ENCODE measurements around the gene STAB2. TPM values are rescaled to one million over a fixed set of nuclear protein-coding genes. Genes with fewer than 3 reads are reported as not detected.

The STAB2 gene
- polyA plus RNA-seq, 1 of the 3 experiments (the other 2 are of a cell fraction): not detected

GRCh38 chr12:103626498-103626897 lies 39.4 kb downstream of the STAB2 start (continued):
- TF ChIP-seq ELF1 (IDR thresholded peaks at IDR 0.05): no peak
- TF ChIP-seq PBX3 (IDR thresholded peaks at IDR 0.05): no peak
- TF ChIP-seq USF2 (IDR thresholded peaks at IDR 0.05; ENCODE audit: borderline replicate concordance, low read depth, low read length): no peak
- no peak for TF ChIP-seq RXRA (IDR thresholded peaks at IDR 0.05; ENCODE audit: borderline replicate concordance, low read depth)

- WGBS (ENCODE audit: low lambda C conversion rate): 67% methylated on average over 1 of the region's 3 CpGs
- Histone ChIP-seq H3K4me2 (no peak overlapping the region), H3K4me1 (ENCODE audit: control insufficient read depth in 1 of 2, insufficient read depth in 2 of 2, low read depth in 1 of 2, low read length in 1 of 2) (peaks cover 0 to 9% of the 10 kb centered on the region in 2 experiments; a peak in 1 of 4 replicates), H3K27me3 (ENCODE audit: insufficient read depth) (no peaks in the 10 kb centered on the region), H2AFZ (ENCODE audit: low read depth) (no peak overlapping the region), H4K20me1 (ENCODE audit: insufficient read depth) (no peaks in the 10 kb centered on the region), H3K9me2 (no peaks in the 10 kb centered on the region), H3K27ac (ENCODE audit: low read depth in 2 of 2, low read length in 1 of 2) (no peak overlapping the region), H3K4me3 (ENCODE audit: low read depth in 2 of 2, low read length in 1 of 2) (no peak overlapping the region), H3K9ac (no peak overlapping the region), H3F3A (replicated peaks; ENCODE audit: insufficient read depth) (no peaks in the 10 kb centered on the region), H3K9me3 (no peaks in the 10 kb centered on the region), H3K36me3 (replicated peaks in 1 of 2; ENCODE audit: control insufficient read depth in 1 of 2, insufficient read depth in 2 of 2, low read length in 1 of 2) (no peaks in the 10 kb centered on the region), H3K79me2 (ENCODE audit: insufficient read depth) (no peaks in the 10 kb centered on the region)
- no peak for DNase-seq
- ChIA-PET POLR2A (no interaction called here), CTCF (interaction anchor here (0.6 to 1.9 kb wide), 12 partner anchors 8 to 679 kb away, joined by 3 to 6 read pairs (median 4); no protein-coding TSS in a partner anchor)
- TF ChIP-seq ZBTB33 (IDR thresholded peaks at IDR 0.05; ENCODE audit: borderline replicate concordance, low read depth) (no peak), PBX3 (IDR thresholded peaks at IDR 0.05) (no peak), NFIC (IDR thresholded peaks at IDR 0.05; ENCODE audit: borderline replicate concordance) (no peak)
Measured at GRCh38 chr12:103627189-103627855, 40.2 kb downstream of the STAB2 start.

- H3K4me2 ChIP-seq: no peak overlapping the region
- ChIA-PET POLR2A (no interaction called here), CTCF (interaction anchor here (0.5 to 4.9 kb wide), 54 partner anchors 9 to 1728 kb away, joined by 3 to 38 read pairs (median 4); partner anchors contain the start of gene NT5DC3)
- peak overlapping the region in 1 of 2 experiments; percentile 55; a peak in 1 of 4 replicates for H3K4me3 ChIP-seq (ENCODE audit: low read depth in 2 of 2, low read length in 1 of 2)
- H4K20me1 ChIP-seq (ENCODE audit: insufficient read depth): no peaks in the 10 kb centered on the region
- no peak overlapping the region for H3K9ac ChIP-seq
- no peaks in the 10 kb centered on the region for H3K27me3 ChIP-seq (ENCODE audit: insufficient read depth)
- H3F3A ChIP-seq (replicated peaks; ENCODE audit: insufficient read depth): no peaks in the 10 kb centered on the region
- peak; percentile 79 for DNase-seq
- no peak overlapping the region for H3K27ac ChIP-seq (ENCODE audit: low read depth in 2 of 2, low read length in 1 of 2)
- no peaks in the 10 kb centered on the region for H3K36me3 ChIP-seq (replicated peaks in 1 of 2; ENCODE audit: control insufficient read depth in 1 of 2, insufficient read depth in 2 of 2, low read length in 1 of 2)
- H3K79me2 ChIP-seq (ENCODE audit: insufficient read depth): no peaks in the 10 kb centered on the region
- no peaks in the 10 kb centered on the region for H3K9me3 ChIP-seq
- 34% methylated on average over 14 of the region's 15 CpGs for WGBS (ENCODE audit: low lambda C conversion rate)
- H2AFZ ChIP-seq (ENCODE audit: low read depth): no peak overlapping the region
- no peaks in the 10 kb centered on the region; a peak in 1 of 4 replicates for H3K4me1 ChIP-seq (ENCODE audit: control insufficient read depth in 1 of 2, insufficient read depth in 2 of 2, low read depth in 1 of 2, low read length in 1 of 2)
- no peaks in the 10 kb centered on the region for H3K9me2 ChIP-seq
- TF ChIP-seq SMC3 (IDR thresholded peaks at IDR 0.05; ENCODE audit: low read depth, low read length) (peak; percentile 60), ELF1 (IDR thresholded peaks at IDR 0.05) (no peak), MAX (IDR thresholded peaks at IDR 0.05; ENCODE audit: low read depth) (no peak), IRF3 (IDR thresholded peaks at IDR 0.05; ENCODE audit: low read depth, low read length) (no peak), RCOR1 (IDR thresholded peaks at IDR 0.05; ENCODE audit: low read length) (no peak), SIN3A (IDR thresholded peaks at IDR 0.05; ENCODE audit: borderline replicate concordance, low read depth, low read length) (no peak), CTCF (IDR thresholded peaks at IDR 0.05) (peak; percentile 82), POLR2AphosphoS5 (IDR thresholded peaks at IDR 0.05; ENCODE audit: low read depth, low read length) (no peak), JUND (IDR thresholded peaks at IDR 0.05) (no peak), RAD21 (IDR thresholded peaks at IDR 0.05; ENCODE audit: low read length) (peak; percentile 75)
Measured at GRCh38 chr12:103632554-103633216, 45.6 kb downstream of the STAB2 start.

All from SK-N-SH (cell line).